ENCODE measurements around the gene SERINC1.

SERINC1 gene

DNA sequence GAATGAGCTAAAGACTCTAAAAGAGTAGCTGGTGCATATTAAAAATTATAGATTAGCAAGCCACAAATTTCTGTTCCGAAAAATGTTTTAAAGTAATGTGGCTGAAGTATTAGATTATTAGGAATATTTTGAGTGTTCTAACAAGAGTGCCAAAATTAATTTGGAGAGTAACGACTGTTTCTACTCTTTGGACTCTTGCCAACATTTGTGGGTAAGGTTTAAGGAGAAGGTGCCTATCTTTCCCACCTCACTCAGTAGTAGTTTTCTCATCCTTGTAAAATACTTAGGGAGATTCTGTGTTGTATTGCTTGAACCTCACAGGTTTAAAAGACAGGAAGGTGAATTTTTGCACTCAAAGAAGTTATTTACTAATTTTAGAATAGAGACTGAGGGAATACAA is 67.2 kb downstream of the SERINC1 start:
- Histone ChIP-seq H3K27me3 (ENCODE audit: control insufficient read depth, insufficient read depth, low read length) (no peaks in the 10 kb centered on the region), H3K9me3 (ENCODE audit: control insufficient read depth, low read length) (no peaks in the 10 kb centered on the region), H3K36me3 (ENCODE audit: control insufficient read depth, insufficient read depth, low read length) (no peaks in the 10 kb centered on the region), H3K9ac (ENCODE audit: low read length) (no peak overlapping the region), H3K4me1 (ENCODE audit: control insufficient read depth, insufficient read depth, low read length) (peaks cover 3% of the 10 kb centered on the region), H3K4me3 (ENCODE audit: low read length) (no peak overlapping the region)

DNA sequence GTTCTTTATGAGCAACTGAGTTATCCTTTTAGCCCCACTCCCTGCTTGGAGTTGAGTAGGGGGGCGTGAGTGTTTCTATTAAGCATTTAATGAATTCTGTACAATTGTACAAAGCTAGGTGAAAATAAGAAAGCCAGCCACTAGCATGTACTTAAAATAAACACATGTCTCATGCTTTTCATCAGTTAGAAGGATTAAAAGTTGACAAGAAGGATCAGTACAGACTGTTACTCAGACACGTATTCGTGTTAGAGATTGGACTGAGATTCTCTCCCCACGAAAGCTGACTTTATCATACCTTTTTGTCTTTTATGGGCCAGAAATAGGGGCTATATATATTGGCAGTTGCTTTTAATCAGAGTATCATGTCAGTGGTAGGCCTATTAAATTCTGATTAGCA is 70.5 kb downstream of the SERINC1 start:
- Histone ChIP-seq H3K4me3 (ENCODE audit: low read length) (no peak overlapping the region), H3K36me3 (ENCODE audit: control insufficient read depth, insufficient read depth, low read length) (no peaks in the 10 kb centered on the region), H3K27me3 (ENCODE audit: control insufficient read depth, insufficient read depth, low read length) (no peaks in the 10 kb centered on the region), H3K4me1 (ENCODE audit: control insufficient read depth, insufficient read depth, low read length) (no peaks in the 10 kb centered on the region), H3K9me3 (ENCODE audit: control insufficient read depth, low read length) (no peaks in the 10 kb centered on the region), H3K9ac (ENCODE audit: low read length) (no peak overlapping the region)

DNA sequence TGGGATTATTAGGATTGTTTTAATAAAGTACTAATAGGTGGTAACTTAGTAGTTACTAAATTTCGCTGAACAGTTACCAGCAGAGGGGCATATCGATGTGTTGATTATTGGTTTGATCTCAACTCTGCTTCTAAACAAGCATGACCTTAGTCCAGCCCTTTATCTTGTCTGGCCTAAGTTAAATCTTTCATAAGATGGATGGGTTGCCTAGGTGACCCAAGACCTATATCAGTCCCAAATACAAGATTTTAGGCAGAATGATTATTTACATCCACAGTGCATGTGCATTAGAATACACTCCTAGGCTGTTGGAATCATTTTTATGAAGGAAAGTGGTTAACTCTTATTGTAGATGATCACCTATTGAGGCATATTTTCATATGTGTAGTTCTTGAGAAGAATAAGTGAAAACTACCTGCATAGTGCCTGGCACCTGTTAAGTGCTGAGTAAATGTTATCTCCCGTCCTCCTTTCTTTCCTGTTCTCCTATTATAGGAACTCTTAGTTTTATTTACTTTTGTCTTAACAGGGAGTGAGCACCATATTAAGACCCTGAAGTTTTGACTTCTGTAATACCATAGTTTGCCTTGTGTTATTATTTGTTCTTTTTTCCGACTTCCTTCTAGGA is 71.0 kb downstream of the SERINC1 start:
- Histone ChIP-seq H3K9me3 (ENCODE audit: control insufficient read depth, low read length) (no peaks in the 10 kb centered on the region), H3K9ac (ENCODE audit: low read length) (peak overlapping the region; percentile 85), H3K27me3 (ENCODE audit: control insufficient read depth, insufficient read depth, low read length) (no peaks in the 10 kb centered on the region), H3K4me3 (ENCODE audit: low read length) (no peak overlapping the region), H3K4me1 (ENCODE audit: control insufficient read depth, insufficient read depth, low read length) (no peaks in the 10 kb centered on the region), H3K36me3 (ENCODE audit: control insufficient read depth, insufficient read depth, low read length) (no peaks in the 10 kb centered on the region)

GRCh38 chr6:122400121-122400450 is 71.5 kb downstream of the SERINC1 start:
- Histone ChIP-seq H3K9ac (ENCODE audit: low read length) (peak overlapping the region; percentile 85), H3K4me3 (ENCODE audit: low read length) (peak overlapping the region; percentile 77), H3K27me3 (ENCODE audit: control insufficient read depth, insufficient read depth, low read length) (no peaks in the 10 kb centered on the region), H3K4me1 (ENCODE audit: control insufficient read depth, insufficient read depth, low read length) (no peaks in the 10 kb centered on the region), H3K9me3 (ENCODE audit: control insufficient read depth, low read length) (no peaks in the 10 kb centered on the region), H3K36me3 (ENCODE audit: control insufficient read depth, insufficient read depth, low read length) (no peaks in the 10 kb centered on the region)

- H3K27me3 ChIP-seq (ENCODE audit: control insufficient read depth, insufficient read depth, low read length): no peaks in the 10 kb centered on the region
- peak within 1 kb of the TSS; percentile 85 for H3K9ac ChIP-seq (ENCODE audit: low read length)
- no peaks in the 10 kb centered on the region for H3K36me3 ChIP-seq (ENCODE audit: control insufficient read depth, insufficient read depth, low read length)
- H3K4me1 ChIP-seq (ENCODE audit: control insufficient read depth, insufficient read depth, low read length): no peaks in the 10 kb centered on the region
- no peaks in the 10 kb centered on the region for H3K9me3 ChIP-seq (ENCODE audit: control insufficient read depth, low read length)
- H3K4me3 ChIP-seq (ENCODE audit: low read length): peak within 1 kb of the TSS; percentile 77
Observed at GRCh38 chr6:122399348-122400120, 72.1 kb downstream of the SERINC1 start, which contains the start of gene HSF2. TSS of gene HSF2 (plus strand) at chr6:122399652. CDS start at chr6:122399738, 86 bp downstream.

GRCh38 chr6:122399055-122399347 is 72.6 kb downstream of the SERINC1 start:
- no peaks in the 10 kb centered on the region for H3K4me1 ChIP-seq (ENCODE audit: control insufficient read depth, insufficient read depth, low read length)
- H3K27me3 ChIP-seq (ENCODE audit: control insufficient read depth, insufficient read depth, low read length): no peaks in the 10 kb centered on the region
- H3K9ac ChIP-seq (ENCODE audit: low read length): no peak overlapping the region
- no peaks in the 10 kb centered on the region for H3K36me3 ChIP-seq (ENCODE audit: control insufficient read depth, insufficient read depth, low read length)
- H3K9me3 ChIP-seq (ENCODE audit: control insufficient read depth, low read length): no peaks in the 10 kb centered on the region
- H3K4me3 ChIP-seq (ENCODE audit: low read length): no peak overlapping the region

- no peaks in the 10 kb centered on the region for H3K36me3 ChIP-seq (ENCODE audit: control insufficient read depth, insufficient read depth, low read length)
Observed at GRCh38 chr6:122394016-122394415, 77.6 kb downstream of the SERINC1 start.

DNA sequence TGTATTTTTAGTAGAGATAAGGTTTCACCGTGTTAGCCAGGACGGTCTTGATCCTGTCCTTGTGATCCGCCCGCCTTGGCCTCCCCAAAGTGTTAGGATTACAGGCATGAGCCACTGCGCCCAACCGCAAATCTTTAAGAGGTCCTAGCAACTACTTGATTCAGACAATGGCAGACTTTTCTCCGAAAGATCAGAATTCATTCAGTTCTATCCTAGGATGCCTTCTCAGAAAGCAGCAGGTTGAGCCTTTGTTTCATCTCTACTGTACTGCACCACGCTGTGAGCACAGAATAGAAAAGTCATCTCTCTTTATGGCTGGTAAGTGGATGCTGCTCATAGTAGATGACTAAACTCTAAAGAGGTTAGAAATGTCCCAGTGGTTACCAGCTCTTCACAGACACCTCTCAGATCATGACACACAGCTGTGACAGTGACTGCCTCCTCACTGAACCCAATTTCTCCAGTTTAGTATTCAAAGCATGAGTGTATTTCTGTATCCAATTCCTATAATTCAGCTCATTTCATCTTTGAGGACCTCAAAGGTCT is 78.2 kb downstream of the SERINC1 start:
- Histone ChIP-seq H3K36me3 (ENCODE audit: control insufficient read depth, insufficient read depth, low read length) (no peaks in the 10 kb centered on the region), H3K4me3 (ENCODE audit: low read length) (no peak overlapping the region), H3K27me3 (ENCODE audit: control insufficient read depth, insufficient read depth, low read length) (no peaks in the 10 kb centered on the region), H3K9me3 (ENCODE audit: control insufficient read depth, low read length) (no peaks in the 10 kb centered on the region), H3K4me1 (ENCODE audit: control insufficient read depth, insufficient read depth, low read length) (peaks cover 12% of the 10 kb centered on the region), H3K9ac (ENCODE audit: low read length) (no peak overlapping the region)

More at GRCh38 chr6:122394016-122394415, 77.6 kb downstream of the SERINC1 start:
- H3K4me1 ChIP-seq (ENCODE audit: control insufficient read depth, insufficient read depth, low read length): peaks cover 11% of the 10 kb centered on the region
- no peaks in the 10 kb centered on the region for H3K9me3 ChIP-seq (ENCODE audit: control insufficient read depth, low read length)
- H3K4me3 ChIP-seq (ENCODE audit: low read length): no peak overlapping the region
- no peaks in the 10 kb centered on the region for H3K27me3 ChIP-seq (ENCODE audit: control insufficient read depth, insufficient read depth, low read length)
- no peak overlapping the region for H3K9ac ChIP-seq (ENCODE audit: low read length)
